Measurements from ENCODE around the gene DNAJC1.

Gene DNAJC1

GRCh38 chr10:22006379-22006884 lies 2.9 kb upstream of the DNAJC1 start:
- no peak for DNase-seq (ENCODE audit: low read depth)

DNA sequence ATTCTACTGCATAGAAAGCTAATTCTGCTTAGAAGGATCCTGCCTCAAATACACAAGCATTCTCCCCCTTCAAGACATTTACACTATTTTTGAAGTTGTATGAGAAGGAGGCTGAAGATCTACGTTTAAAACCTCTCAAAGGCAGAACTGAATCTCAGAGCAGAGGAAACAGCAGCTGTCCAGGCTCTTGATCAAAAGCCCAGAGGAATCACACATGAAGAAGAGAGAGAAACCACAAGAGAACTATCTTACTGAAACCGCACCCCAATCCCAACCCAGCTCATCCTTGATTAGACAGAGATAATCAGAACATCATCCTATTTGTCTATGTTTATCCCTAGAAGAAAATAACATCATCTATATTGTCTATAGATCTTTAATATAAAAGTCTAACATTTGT lies 2.2 kb upstream of the DNAJC1 start:
- DNase-seq (ENCODE audit: low read depth), result no peak

GRCh38 chr10:22003964-22004281 lies 393 bp upstream of the DNAJC1 start:
- no peak for DNase-seq (ENCODE audit: low read depth)

DNA sequence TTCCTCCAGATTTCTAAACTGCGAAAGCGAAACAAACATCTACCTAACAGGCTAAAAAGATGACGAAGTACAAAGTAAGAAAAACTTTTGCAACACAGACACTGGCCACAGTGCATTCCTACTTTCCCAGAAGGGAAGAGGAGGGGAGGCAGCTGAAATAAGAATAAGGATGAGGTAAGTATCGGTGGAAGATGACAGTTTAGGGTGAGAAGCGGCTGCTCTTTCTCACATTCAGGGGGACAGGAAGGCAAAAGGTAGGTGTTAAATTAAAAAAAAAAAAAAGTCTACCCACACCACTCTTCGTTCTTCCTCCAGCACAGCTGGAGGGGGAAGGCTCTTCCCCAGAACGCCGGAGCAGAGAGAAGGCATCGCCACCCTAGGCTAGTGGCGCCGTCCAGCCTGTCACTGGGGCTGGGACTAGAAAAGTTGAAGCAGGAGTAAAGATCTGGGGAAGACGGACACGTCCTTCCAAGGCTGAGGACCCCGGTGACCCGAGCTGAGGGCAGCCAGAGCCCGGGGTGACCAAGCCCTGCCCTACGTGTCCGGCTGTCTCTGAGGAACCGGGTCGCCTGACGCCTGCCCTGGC lies 846 bp downstream of the DNAJC1 start:
- DNase-seq (ENCODE audit: low read depth), result no peak

DNA sequence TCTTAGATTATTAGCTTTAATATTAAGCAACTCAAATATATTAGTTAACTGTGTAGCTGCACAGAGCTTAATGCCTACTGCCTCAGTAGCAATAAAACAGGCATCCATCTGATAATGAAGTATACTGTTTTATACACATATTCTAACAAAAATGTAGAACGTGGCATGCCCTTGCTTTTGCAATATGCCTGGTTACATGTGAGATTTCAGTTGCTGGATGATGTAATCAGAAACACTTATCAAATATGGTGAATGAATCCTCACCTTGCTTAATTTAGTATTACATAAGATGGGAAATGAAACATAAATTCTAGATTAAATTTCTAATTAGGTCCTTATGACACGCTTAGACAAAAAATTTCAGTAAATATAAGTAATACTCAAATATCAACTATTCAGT lies 8.0 kb downstream of the DNAJC1 start:
- no peak for DNase-seq (ENCODE audit: low read depth)

DNA sequence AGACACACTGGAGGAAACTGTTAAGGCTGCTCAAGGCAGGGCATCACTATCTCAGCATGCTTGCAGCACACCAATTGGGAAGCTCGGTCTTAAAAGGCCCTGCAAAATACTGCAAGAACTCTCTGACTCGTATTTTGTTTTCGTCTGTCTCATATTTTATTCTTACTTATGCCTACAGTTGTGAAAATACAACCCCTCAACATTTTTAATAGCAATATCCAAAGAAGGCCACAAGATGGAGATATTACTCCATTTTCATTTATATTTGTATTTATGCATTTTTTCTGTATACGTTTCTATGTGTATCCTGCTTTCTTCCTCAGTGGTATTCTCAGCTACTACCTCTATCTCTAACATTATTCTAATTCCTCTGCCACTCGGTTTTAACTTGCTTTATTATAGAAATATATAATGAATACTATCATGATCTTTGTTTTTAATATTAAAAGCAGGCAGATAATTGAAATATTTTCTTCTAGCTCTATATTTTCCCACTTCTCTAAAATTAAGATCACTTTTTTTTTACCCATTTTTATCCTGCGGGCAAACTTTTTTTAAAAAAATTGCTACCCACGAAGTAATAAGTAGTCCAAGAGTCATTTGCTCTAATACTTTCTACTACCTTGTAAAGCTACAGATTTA lies 10.0 kb downstream of the DNAJC1 start:
- no peak for DNase-seq (ENCODE audit: low read depth)

DNA sequence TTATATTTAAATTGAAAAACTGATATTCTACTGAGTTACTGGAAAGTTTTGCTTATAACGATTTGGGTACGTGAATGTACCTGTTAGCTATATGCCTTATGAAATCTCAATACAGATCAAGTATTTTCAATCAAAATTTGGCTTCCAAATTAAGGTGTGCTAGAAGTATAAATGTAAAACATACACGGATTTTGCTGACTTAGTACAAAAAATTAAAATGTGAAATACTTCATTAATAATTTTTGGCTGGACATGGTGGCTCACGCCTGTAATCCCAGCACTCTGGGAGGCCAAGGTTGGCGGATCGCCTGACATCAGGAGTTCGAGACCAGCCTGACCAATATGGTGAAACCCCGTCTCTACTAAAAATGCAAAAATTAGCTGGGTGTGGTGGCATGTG lies 11.7 kb downstream of the DNAJC1 start:
- no peak for DNase-seq (ENCODE audit: low read depth)

GRCh38 chr10:21990449-21990848 lies 13.1 kb downstream of the DNAJC1 start:
- no peak for DNase-seq (ENCODE audit: low read depth)

- no peak for DNase-seq (ENCODE audit: low read depth)
These were observed 13.9 kb downstream of the DNAJC1 start for GRCh38 chr10:21989453-21990154.

DNA sequence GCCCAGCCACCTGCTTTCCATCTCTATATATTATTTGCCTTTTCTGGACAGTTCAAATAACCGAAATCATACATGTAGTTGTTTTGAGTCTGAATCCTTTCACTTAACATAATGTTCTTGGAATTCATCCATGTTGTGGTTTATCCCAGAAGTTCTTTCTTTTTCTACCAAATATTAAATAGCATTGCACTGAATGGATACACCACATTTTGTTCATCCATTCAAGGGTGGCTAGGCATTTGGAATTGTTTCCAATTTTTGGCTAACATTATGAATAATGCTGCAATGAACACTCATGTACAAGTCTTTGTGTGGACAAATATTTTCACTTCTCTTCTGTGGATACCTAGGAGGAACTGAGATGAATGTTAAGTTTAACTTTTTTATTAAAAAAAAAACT lies 18.0 kb downstream of the DNAJC1 start:
- no peak for DNase-seq (ENCODE audit: low read depth)

- no peak for DNase-seq (ENCODE audit: low read depth)
These were observed 22.4 kb downstream of the DNAJC1 start for GRCh38 chr10:21981118-21981517.

DNA sequence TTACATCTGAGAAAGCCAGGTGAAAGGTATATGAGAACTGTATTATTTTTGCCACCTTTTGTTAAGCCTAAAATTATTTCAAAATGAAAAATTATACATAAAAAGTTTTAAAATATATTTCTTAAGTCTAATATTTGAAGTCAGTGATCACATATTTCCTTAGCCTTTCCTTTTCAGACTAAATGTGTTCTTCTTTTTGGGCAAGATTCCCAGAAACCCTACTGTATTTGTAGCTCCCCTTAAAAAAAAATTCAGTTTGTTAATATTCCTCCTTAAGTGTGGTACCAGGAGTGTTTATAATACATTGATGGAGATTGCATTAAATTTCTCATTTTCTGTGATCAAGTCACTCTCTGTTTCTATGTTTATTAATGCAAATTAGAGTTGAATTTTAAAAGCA lies 22.8 kb downstream of the DNAJC1 start:
- no peak for DNase-seq (ENCODE audit: low read depth)

DNA sequence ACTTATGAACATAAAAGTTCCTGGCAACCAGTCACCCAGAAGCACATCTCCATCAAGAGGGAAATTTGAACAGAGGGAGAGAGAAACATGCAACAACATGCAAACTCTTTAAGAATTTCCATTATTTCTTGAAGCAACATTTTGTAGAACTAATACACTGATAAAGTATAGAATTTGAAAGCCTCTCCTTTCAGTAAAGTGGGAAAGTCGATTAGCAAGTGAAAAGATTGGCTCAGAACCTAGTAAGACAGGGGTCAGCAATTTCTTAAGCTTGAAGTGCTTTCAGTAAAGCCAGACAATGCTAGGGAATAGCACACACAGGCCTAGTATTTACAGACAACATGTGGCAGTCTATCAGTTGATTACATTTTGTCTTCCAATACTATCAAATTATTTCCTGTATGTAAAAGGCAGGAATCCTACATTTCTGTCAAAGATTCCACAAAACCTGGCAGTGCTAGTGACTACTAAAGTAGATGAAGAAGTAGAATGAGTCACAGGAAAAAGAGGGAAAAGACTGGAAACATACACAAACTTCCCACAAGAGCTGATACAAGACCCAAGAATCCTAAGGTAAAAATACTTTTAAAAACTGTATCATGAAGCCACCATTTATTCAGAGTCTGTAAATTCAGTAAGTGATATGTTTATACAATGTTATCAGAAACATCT lies 25.2 kb downstream of the DNAJC1 start:
- DNase-seq (ENCODE audit: low read depth), result no peak

DNA sequence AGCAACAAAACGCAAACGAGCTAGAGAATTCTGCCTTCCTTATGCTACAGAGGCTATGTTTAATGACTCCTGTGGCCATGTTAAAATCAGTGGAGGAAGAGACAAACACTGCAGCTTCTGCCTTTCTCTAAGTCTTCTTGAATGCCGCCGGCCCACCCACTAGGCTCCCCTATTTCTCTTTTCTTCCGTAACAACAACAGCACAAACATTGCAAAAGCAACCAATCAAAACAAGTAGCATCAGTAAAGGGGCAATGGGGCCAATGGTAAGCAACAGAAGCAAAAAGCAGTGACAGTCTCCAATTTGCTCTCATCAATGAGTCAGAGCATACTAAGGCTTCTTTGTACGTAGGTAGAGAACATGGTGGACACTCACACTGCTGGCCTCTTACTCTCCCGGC lies 26.8 kb downstream of the DNAJC1 start:
- DNase-seq (ENCODE audit: low read depth), result no peak

DNA sequence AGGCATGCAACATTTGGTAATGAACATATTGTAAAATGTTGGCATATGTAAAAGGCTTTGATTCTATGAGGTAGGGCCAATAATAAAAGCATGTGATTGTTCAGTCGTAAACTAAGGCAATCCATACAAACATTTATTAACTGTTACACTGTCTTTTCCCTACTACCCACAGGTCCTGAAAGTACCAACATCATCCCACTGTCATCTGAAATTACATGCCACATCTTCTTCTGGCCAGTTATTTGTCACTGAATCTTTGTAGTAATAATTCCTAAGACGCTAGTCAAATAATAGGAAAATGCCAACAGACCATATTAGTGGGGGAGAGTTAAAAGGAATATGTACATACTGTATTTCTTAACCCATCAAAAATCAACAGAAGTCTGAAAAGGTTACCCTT lies 27.2 kb downstream of the DNAJC1 start:
- no peak for DNase-seq (ENCODE audit: low read depth)

GRCh38 chr10:21975378-21975990 lies 28.0 kb downstream of the DNAJC1 start:
- DNase-seq (ENCODE audit: low read depth), result no peak

GRCh38 chr10:21972584-21972983 lies 30.9 kb downstream of the DNAJC1 start:
- DNase-seq (ENCODE audit: low read depth), result no peak

- no peak for DNase-seq (ENCODE audit: low read depth)
These were observed 33.9 kb downstream of the DNAJC1 start for GRCh38 chr10:21969326-21970287.

- DNase-seq (ENCODE audit: low read depth), result no peak
These were observed 38.4 kb downstream of the DNAJC1 start for GRCh38 chr10:21964983-21965665.

DNA sequence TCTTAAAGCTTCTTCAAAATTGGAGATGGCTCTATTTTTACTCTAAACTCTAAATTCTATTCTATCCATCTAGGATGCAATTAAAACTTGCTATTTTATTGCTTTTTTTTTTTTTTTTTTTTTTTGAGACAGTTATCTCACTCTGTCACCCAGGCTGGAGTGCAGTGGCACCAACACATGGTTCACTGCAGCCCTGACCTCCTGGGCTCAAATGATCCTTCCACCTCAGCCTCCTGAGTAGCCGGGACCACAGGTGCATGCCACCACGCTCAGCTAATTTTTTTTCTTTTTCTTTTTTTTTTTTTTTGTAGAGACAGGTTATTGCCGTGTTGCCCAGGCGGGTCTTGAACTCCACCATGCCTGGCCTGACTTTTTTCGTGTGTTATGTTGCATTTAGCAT lies 41.2 kb downstream of the DNAJC1 start:
- DNase-seq (ENCODE audit: low read depth), result no peak

DNA sequence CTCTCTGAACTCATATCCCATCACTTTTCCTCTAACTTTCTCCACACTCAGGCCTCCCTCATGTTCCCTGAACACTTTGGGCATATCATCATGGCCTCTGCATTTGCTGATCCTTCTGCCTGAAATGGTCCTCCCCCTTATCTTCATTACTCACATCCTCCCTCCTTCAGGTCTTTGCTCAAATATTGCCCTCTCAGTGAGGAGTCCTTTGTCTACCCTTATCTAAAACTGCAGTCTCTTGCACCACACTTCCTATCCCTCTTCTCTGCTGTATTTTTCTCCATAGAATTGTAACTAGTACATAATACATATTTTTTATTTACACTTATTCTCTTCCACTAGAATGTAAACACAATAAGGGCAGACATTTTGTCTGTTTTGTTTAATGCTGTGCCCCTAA lies 41.7 kb downstream of the DNAJC1 start:
- no peak for DNase-seq (ENCODE audit: low read depth)
